ENCODE data around the gene LMCD1. TPM values are rescaled to one million over a fixed set of nuclear protein-coding genes. Genes with fewer than 3 reads are reported as not detected.

Gene LMCD1
- polyA plus RNA-seq, 3 donors: 0.09 to 0.51 TPM; not detected in 1

DNA sequence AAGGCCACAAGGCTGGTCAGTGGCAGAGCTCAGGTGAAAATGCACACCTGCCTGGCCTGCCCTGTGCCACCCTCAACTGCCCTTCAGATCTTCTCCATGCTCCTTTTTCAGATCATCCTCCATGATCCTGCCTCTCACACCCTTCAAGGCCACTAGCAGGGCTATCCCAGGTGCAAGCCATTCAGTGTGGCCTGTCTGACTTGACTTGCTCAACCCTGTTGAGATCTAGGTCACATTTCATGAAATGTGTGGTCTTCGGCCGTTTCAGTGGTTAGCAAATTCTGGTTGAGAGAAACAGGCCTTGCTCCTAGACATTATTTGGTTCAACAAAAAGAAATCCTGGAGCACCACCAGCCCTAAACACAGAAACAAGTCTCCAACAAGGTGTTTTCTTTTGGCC is 26.6 kb upstream of the LMCD1 start:
- H2AFZ ChIP-seq (ENCODE audit: insufficient read depth, low read depth, low read length, poor library complexity, severe bottlenecking): no peak overlapping the region
- WGBS (ENCODE audit: insufficient coverage): no CpG with 5 or more reads among the region's 2 CpGs
- no peak overlapping the region for H3K27ac Mint-ChIP-seq
- DNase-seq: no peak
- H3K27ac ChIP-seq (ENCODE audit: low read depth in 1 of 2, low read length in 2 of 2): no peak overlapping the region
- H3K36me3 Mint-ChIP-seq: no peaks in the 10 kb centered on the region
- no peaks in the 10 kb centered on the region for H4K20me1 ChIP-seq (ENCODE audit: insufficient read depth, low read length)
- intact Hi-C loops (cut with micrococcal nuclease): no loop called here
- TF ChIP-seq, protein P1, sequence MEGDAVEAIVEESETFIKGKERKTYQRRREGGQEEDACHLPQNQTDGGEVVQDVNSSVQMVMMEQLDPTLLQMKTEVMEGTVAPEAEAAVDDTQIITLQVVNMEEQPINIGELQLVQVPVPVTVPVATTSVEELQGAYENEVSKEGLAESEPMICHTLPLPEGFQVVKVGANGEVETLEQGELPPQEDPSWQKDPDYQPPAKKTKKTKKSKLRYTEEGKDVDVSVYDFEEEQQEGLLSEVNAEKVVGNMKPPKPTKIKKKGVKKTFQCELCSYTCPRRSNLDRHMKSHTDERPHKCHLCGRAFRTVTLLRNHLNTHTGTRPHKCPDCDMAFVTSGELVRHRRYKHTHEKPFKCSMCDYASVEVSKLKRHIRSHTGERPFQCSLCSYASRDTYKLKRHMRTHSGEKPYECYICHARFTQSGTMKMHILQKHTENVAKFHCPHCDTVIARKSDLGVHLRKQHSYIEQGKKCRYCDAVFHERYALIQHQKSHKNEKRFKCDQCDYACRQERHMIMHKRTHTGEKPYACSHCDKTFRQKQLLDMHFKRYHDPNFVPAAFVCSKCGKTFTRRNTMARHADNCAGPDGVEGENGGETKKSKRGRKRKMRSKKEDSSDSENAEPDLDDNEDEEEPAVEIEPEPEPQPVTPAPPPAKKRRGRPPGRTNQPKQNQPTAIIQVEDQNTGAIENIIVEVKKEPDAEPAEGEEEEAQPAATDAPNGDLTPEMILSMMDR (IDR thresholded peaks at IDR 0.05): no peak
- peaks cover 0 to 2% (median 0%) of the 10 kb centered on the region in 7 donors for H3K9me3 Mint-ChIP-seq
- no peaks in the 10 kb centered on the region for H3K27me3 ChIP-seq (ENCODE audit: control insufficient read depth in 2 of 2, insufficient read depth in 2 of 2, low read length in 2 of 2)
- H3K4me3 ChIP-seq (replicated peaks in 1 of 3; ENCODE audit: low read depth in 2 of 3, low read length in 3 of 3): no peak overlapping the region
- H3K36me3 ChIP-seq (replicated peaks in 1 of 2; ENCODE audit: control insufficient read depth in 1 of 2, insufficient read depth in 2 of 2, low read length in 2 of 2): no peaks in the 10 kb centered on the region
- no peaks in the 10 kb centered on the region for H3K79me2 ChIP-seq (ENCODE audit: insufficient read depth, low read length)
- H3K4me2 ChIP-seq (replicated peaks; ENCODE audit: extremely low read depth, low read length, poor library complexity, severe bottlenecking): no peak overlapping the region
- H3K4me1 ChIP-seq (ENCODE audit: control insufficient read depth in 1 of 2, insufficient read depth in 2 of 2, low read length in 2 of 2): no peaks in the 10 kb centered on the region
- no peaks in the 10 kb centered on the region for H3K9me3 ChIP-seq (replicated peaks in 1 of 2; ENCODE audit: control insufficient read depth in 1 of 2, insufficient read depth in 1 of 2, low read length in 2 of 2)
- H3K27me3 Mint-ChIP-seq (ENCODE audit: low read depth in 3 of 3): peaks cover 1 to 3% (median 1%) of the 10 kb centered on the region in 3 donors
- H3K4me3 Mint-ChIP-seq: no peak overlapping the region
- H3K4me1 Mint-ChIP-seq: no peaks in the 10 kb centered on the region
- no peak overlapping the region for H3K9ac ChIP-seq (ENCODE audit: insufficient read depth, low read length, poor library complexity, severe bottlenecking)

DNA sequence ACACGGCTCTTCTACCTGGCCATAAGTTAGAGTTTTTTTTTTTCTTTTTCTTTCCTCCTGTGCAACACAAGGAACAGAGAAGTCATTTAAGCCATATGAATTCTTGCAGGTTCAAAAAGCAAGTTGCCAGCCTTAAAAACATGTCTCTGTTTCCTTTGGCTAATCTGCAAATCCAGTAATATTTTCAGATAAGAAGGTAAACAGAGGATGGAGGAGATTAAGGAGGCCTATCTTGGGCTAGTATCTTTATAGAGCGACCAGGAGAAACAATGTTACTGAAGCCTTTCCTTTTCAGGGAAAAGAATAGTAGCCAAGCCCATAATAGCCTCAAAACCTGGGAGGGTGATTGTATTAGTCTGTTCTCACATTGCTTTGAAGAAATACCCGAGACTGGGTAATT is 20.9 kb upstream of the LMCD1 start:
- H3K27me3 Mint-ChIP-seq (ENCODE audit: low read depth in 3 of 3): peaks cover 1 to 3% (median 1%) of the 10 kb centered on the region in 3 donors
- Histone ChIP-seq H3K27ac (ENCODE audit: low read depth in 1 of 2, low read length in 2 of 2) (no peak overlapping the region), H3K36me3 (replicated peaks in 1 of 2; ENCODE audit: control insufficient read depth in 1 of 2, insufficient read depth in 2 of 2, low read length in 2 of 2) (no peaks in the 10 kb centered on the region), H3K27me3 (ENCODE audit: control insufficient read depth in 2 of 2, insufficient read depth in 2 of 2, low read length in 2 of 2) (no peaks in the 10 kb centered on the region), H3K4me3 (replicated peaks in 1 of 3; ENCODE audit: low read depth in 2 of 3, low read length in 3 of 3) (no peak overlapping the region), H3K9me3 (replicated peaks in 1 of 2; ENCODE audit: control insufficient read depth in 1 of 2, insufficient read depth in 1 of 2, low read length in 2 of 2) (no peaks in the 10 kb centered on the region), H3K79me2 (ENCODE audit: insufficient read depth, low read length) (no peaks in the 10 kb centered on the region), H3K9ac (ENCODE audit: insufficient read depth, low read length, poor library complexity, severe bottlenecking) (no peak overlapping the region), H2AFZ (ENCODE audit: insufficient read depth, low read depth, low read length, poor library complexity, severe bottlenecking) (no peak overlapping the region), H4K20me1 (ENCODE audit: insufficient read depth, low read length) (no peaks in the 10 kb centered on the region), H3K4me1 (ENCODE audit: control insufficient read depth in 1 of 2, insufficient read depth in 2 of 2, low read length in 2 of 2) (no peaks in the 10 kb centered on the region), H3K4me2 (replicated peaks; ENCODE audit: extremely low read depth, low read length, poor library complexity, severe bottlenecking) (no peak overlapping the region)
- no peak overlapping the region for H3K27ac Mint-ChIP-seq
- H3K4me3 Mint-ChIP-seq: no peak overlapping the region
- no peak for DNase-seq
- H3K4me1 Mint-ChIP-seq: no peaks in the 10 kb centered on the region
- no peaks in the 10 kb centered on the region for H3K36me3 Mint-ChIP-seq
- peaks cover 0 to 2% (median under 1%) of the 10 kb centered on the region in 7 donors for H3K9me3 Mint-ChIP-seq
- TF ChIP-seq, protein P1 (IDR thresholded peaks at IDR 0.05): no peak
- intact Hi-C loops (cut with micrococcal nuclease): no loop called here
- 100% methylated on average over 1 of the region's 3 CpGs for WGBS (ENCODE audit: insufficient coverage)

Measured in CD14-positive monocyte (primary cell).